HG03196 (cell line): Measurements from ENCODE around the gene TBCK.
A peak's percentile ranks its signal among the peaks of the same experiment; 100 is the strongest.

Source experiments
- ATAC-seq: cut with Tn5 transposase; IDR thresholded peaks from one replicate; pipeline ENCODE4 v1.9.1; 2021; ENCODE audit not compliant: unreplicated experiment

TBCK gene

DNA sequence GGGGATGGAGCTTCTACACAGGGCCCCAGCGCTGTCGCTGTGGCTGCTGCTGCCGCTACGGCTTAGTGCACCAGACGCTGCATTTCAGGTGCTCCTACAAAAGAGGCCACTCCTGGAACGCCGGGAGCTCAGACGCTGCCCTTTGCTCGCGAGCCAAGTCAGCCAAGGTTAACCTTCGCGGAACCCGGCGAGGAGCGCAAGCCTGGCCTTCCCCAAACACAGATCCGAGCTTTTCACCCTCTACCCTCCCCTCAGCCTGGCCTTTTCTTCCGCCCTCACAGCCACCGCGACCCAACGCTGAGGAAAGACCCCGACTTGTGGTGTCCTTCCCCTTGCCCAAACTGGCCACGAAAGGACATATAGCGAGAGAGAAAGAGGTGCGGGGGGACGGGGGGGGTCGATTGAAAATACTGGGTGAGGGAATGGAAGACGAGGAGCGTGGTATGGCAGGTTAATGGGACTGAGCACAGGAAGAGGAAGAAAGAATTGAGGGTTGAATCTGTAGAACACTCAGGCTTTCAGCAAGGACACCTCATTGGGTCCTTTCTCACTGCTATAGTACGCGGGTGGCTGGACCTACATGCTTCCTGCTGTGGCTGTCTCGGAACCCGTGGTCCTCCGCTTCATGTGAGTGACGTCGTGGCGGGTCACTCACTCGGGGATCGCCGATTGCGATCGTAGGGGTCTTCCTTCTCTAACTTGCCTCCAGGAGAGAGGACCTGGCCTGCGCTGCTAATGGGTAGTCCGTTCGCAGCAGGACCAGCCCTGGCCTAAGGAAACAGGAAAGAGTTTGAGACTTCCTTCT is at the start of gene TBCK, which contains the start of gene AIMP1:
TSS of gene TBCK (minus strand) at position 242 of the 805 bp plus-strand sequence. CDS start 7,249 bp downstream, outside the sequence.
TSS of gene AIMP1 (plus strand) at position 583 of the 805 bp plus-strand sequence. CDS start 8,460 bp downstream, outside the sequence.
- ATAC-seq: peak; percentile 92

DNA sequence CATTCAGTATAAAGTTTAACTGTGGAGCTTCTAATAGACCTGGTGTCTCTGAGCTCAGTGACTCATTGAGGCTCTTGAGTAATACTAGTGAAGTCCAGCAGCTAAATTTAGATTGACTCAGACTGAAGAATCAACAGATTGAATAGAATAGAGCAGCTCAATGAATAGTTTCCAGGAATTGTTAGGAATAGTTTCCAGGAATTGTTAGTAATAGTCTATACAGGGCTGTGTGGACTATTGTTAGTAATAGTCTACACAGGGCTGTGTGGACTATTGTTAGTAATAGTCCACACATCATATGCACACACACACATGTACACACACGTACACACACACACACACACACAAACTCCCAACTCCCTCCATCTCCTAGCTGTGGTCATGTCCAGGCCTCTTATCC is 49.6 kb upstream of the TBCK start:
- ATAC-seq: no peak

DNA sequence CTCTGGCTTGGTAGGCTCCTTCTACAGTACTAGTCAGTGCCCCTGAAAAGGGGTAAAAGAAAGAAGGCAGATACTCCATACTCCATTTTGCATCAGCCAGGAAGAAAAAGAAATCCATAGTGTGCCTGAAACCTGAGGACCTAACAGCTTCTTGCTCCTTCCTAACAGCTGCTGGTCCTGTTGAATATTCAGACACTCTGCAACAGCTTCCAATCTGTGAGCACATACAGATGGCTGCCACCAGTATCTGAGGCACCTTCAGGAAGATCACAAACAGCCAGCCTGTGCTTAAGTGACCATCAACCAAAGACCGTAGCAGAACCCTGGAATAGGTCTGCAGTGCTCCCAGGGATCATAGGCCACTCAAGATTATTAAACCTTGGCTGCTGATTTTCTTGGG is 48.3 kb upstream of the TBCK start:
- no peak for ATAC-seq

DNA sequence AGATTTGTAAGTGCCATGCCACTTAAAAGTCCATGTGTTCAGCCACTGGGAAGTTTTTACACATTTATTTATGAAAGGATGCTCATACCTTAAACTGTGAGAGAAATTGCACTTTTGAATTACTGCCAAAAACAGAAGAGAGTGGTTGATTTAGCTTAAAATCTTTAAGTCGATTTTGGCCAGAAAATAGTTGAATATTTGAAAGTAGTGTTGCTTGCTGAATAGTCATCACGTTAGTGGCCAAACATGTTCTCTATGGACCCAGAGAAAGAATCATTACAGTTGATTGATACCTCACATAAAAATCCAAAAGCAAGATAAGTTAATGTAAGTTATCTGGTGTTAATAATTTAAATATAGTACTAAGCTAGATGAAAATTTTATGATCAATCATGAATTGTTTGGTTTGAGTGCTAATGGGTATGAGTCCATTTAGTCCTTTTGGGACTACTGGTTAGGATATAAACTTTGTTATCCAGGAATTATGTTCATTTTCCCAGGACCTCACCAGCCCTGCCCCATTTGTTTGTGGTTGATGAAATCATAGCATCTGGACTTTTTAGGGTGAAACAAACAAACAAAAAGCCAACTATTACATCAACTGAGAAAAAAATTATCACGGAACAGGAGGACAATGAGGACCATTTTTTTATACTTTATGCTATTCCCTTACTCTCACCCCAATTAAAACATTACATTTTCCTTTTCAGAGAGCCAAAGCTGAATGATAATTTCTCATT is 46.2 kb upstream of the TBCK start:
- ATAC-seq: no peak

DNA sequence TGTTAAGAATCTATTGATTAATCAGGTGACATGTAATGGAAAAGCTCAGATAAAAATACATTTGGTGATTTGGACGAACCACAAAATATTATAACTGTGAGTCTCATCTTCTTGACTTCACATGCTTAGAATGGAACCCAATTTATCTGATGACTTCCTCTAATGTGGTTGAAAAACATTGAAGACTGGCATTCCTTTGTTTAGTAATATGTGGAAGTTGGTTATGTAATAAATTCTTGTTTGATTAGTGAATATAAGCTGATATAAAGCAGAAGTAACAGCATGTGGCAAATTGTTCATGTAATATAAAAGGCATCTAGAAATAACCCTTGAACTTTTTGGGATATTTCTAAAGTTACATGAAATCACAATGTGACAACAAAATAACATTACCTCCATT is 42.9 kb upstream of the TBCK start:
- ATAC-seq: no peak

DNA sequence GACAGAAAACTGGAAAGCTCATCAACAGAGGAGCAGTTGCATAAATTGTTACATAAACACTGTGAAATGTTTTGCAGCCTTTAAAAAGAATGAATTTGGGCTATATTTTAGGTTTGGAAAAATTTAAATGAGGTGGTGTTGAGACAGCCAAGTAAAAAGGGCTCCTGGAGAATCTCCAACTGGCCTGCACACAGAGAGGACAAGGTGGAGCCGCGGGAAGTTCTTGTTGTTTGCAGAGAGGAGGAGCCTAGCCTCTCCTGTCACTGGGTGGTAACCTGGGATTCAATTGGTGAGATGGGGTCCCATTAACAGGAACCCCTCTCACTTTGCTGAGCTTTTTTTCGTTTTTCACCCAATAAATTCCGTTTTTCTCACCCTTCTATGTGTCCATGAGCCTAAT is 39.2 kb upstream of the TBCK start:
- ATAC-seq: no peak

DNA sequence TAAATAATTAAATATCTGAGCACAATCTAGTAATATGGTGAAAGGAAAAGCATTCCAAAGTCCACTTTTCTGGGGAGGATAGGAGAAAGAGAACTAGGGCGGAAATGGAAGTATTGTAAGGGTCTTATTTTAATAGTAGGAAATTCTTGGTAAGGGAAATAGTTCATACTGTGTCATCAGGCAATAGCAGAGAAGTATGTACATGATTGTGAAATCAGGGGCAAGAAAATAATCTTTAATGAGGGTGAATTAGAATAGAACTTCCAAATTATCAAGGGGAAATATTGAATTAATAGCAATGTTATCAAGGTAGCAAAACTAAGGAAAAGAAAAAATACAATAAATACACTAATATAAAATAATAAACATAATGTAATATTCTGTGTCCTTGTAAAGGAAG is 37.8 kb upstream of the TBCK start:
- ATAC-seq: no peak

DNA sequence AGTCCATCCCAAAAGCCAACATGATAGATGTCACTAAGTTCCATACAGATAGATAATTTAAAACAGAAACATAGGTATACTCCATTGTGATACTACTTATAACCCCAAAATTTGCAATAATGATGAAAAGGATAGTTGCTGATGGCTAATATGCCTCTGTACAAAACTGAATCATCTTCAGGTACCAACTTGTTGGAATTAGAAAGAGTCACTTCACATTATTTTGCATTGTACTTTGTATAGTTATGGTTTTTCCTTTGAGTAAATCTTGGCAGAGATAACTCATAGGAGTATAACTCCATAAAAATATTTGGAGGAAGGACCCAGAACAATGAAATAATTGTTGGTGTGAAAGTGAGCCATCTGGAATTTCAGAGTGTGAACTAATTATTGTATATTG is 35.0 kb upstream of the TBCK start:
- no peak for ATAC-seq

DNA sequence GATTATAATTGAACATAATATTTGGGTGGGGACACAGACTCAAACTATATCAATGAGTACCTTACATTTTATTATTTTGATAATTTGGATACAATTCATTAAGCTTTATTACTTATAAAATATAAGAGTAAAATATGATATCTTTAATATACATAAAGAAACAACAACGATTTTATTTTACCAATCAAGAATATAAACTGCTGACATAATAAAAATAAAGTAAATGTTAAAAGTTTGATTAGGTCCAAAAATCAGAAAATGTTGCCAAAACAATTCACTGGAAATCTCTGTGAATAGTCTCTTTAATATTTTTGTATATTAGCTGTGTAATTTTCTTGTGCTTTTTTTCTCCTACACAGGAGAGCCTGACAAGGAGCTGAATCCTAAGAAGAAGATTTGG is 31.2 kb upstream of the TBCK start:
- ATAC-seq: no peak

DNA sequence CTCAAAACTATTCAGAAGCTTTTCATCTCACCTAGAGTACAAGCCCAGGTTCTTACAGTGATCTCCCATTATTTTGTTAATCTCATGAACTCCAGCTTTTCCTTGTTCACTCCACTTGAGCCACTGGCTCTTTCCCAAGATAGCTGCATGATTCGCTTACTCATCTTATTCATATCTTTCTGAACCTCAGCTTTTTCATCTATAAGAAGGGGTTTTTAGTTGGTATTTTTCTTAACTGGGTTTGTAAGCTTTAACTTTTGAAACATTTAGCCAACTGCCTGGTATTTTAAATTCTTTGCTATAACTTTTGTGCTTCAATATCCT is 28.6 kb upstream of the TBCK start:
- ATAC-seq: no peak

DNA sequence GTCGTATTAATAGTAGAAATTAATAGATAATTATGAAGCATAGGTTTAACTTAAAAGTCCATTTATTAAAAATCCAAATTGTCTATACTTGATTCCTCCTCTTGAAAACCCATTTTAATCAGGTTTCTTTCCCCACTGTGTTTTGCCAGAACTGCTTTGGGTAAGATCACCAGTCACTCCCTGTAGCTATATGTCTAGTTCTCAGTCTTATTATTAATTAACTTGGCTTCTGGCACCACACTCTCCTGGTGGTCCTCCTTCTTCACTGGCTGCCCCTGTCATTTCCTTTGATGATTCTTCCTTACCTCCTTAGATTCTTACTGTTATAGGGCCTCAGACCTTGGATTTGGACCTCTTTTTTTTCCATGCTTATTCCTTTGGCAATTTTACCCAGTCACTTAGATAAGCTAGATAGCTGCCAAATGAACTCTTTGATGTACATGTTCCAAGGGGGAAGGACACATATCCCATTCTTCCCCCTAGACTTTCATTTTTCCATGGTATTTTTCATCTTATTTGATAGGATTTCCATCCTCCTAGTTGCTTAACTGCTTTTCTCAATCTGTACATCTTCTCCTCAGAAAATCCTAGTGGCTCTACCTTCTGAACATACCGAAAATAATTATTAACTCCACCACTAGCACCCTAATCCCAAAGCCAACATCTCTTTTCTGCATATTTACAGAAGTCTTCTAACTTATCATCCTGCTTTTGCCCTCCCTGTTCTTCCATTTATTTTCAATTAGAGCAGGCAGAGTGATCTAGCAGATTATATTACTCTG is 28.0 kb upstream of the TBCK start:
- ATAC-seq: no peak

DNA sequence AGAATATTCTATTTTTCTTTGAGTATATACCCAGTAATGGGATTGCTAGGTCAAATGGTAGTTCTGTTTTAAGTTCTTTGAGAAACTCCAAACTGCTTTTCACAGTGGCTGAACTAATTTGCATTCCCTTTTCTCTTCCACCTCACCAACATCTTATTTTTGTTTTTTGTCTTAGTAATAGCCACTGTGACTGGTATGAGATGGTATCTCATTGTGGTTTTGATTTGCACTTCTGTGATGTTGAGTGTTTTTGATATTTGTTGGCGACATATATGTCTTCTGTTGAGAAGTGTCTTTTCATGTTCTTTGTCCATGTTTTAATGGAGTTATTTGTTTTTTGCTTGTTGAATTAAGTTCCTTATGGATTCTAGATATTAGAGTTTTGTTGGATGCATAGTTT is 24.8 kb upstream of the TBCK start:
- no peak for ATAC-seq

DNA sequence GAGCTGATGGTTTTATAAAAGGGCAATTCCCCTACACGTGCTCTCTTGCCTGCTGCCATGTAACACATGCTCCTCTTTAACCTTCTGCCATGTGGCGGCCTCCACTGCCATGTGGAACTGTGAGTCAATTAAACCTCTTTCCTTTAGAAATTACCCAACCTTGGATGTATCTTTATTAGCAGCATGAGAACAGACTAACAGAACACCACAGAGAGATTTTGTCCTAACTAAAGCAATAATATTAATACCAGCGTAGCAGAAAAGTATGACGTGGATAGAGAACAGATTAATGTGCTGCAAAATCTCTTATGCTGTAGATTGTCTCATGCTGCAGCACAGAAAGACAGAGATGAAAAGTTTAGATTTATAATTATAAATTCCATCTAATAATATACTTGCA is 23.4 kb upstream of the TBCK start:
- no peak for ATAC-seq

DNA sequence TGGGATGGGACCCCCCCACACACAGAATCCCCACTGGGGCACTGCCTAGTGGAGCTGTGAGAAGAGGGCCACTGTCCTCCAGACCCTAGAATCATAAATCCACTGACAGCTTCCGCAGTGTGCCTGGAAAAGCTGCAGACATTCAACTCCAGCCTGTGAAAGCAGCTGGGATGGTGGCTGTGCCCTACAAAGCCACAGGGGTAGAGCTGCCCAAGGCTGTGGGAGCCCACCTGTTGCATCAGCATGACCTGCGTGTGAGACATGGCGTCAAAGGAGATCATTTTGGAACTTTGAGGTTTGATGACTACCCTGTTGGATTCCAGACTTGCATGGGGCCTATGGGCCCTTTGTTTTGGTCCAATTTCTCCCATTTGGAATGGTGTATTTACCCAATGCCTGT is 22.7 kb upstream of the TBCK start:
- no peak for ATAC-seq

DNA sequence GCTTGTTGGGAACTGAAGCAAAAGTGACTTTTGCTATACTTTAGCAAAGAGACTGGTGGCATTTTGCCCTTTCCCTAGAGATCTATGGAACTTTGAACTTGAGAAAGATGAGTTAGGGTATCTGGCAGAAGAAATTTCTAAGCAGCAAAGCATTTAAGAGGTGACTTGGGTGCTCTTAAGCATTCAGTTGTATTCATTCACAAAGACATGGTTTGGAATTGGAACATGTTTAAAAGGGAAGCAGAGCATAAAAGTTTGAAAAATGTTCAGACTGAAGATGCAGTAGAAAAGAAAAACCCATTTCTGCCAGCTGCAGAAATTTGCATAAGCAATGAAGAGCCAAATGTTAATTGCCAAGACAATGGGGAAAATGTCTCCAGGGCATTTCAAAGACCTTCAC is 21.9 kb upstream of the TBCK start:
- ATAC-seq: no peak

DNA sequence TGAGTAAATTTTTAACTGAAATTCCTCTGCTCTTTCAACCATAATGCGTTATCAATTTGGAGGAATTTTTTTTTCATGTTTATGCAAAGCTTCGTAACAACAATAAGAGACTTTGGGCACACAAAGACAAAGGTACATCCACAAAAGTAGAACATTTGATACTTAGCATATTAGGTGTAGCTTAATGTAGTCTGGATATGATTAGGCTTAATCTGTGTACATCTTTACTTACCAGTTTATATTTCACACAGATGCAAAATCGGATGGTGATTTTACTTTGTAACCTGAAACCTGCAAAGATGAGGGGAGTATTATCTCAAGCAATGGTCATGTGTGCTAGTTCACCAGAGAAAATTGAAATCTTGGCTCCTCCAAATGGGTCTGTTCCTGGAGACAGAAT is 20.6 kb upstream of the TBCK start:
- no peak for ATAC-seq

DNA sequence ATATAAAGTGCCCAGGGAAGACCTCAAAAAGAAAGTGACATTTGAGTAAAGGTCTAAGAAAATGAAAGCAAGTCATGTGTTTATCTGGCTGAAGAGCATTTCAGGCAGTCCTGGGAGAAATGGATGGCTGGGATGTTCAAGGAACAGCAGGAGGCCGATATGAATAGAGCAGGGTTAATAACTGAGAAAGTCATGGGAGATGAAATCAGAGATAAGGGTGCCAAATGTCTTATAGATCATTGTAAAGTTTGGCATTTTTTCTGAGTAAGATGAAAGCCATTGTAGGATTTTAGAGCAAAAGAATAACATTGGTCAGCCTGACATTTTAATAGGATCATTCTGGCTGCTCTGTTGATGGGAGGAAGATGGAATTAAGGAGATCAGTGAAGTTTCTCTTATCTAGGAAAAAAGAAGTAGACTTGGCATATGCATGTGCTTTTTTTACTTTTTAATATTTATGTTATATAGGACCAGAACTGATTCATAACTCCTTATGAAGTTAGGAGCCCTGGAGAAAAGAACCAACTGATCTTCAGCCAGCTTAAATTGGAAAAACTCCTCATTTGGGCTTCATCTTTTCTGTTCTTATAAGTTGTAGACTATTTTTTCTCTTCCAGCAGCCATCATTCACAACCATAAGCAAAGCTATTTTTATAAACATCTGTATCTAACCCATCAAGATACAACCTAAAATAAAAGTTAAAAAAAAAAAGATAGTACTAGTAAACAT is 18.9 kb upstream of the TBCK start:
- ATAC-seq: no peak

DNA sequence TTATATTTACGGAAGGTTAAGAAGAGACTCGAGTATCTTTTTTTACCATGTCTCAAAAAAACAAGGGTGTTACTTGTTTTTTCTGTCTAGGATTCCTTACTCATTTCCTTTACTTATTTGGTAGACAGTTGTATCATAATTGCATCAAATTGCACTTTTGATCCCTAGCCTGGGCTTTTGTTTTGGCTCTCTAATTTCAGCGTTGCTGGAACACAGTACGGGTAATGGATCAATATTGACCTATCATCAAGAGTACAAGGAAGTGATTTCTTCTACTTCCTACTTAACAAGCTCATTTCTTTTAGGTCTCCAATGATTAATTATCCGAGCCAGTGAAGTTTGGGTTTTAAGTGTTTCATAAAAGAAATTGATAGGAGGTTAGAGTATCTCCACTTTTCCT is 17.2 kb upstream of the TBCK start:
- ATAC-seq: no peak

DNA sequence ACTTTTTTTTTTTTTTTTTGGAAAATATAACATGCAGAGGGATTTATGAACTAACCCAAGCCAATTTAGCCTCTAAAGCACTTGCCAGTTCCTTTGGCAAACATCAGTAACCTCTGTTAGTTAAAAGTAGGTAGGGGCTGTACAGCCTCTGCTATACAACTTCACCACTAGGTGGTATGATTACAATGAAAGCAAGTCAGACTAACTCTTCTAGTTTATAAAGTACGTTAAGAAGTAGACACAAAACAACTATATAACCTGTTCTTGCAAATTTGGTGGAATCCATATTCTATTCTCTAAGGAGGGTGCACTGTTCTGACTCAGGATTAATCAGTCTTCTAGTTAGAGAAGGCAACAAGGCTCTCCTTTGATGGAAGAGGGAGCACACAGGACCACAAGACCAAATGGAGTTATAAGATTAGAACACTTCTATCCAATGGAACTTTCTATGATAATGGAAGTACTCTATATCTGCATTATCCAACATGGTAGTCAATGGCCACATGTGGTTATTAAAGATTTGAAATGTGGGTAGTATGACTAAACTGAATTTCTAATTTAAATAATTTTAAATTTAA is 13.1 kb upstream of the TBCK start:
- peak; percentile 77 for ATAC-seq

DNA sequence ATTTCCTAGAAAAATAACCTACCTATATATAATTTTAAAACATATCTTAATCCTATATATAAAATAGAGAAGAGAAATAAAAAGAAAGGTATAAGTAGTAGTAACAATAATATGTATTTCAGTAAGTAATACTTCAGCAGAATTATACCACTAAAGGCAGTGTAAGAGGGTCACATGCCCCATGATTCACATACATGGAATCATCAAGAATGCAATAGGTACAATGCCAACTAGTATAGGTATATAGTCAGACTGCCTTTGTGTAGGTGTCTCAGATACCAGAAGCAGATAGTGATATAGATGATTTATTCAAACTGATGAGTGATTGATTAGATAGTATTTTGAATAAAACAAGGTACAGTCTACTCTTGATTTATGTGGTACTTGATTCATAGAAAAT is 9.8 kb upstream of the TBCK start:
- no peak for ATAC-seq

DNA sequence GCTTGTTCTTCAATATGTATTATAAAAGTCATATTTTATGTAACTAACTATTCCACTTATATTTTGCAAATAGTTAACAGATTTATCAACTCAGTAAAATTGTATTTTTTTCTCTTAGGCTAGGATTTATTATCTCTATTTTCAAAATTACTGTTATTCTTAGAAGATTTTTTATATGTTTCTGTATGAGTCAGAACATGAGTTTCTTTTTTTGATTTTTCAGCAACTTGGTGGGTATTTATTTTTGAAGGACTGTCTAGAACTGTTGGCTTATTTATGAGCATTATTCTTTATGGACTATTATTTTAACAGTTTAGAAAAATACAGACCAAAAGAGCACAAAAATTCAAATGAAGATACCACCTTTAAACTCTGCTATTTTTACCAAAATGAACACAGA is 7.1 kb upstream of the TBCK start:
- no peak for ATAC-seq
